Colon (tissue), 2 donors: Measurements from ENCODE around the gene YBEY.
"Not testable (repeated sequence)": the region's sequence is repeated elsewhere in the genome, so short reads cannot be mapped to it uniquely, and the experiment has no call there.

Source experiments
- FAIRE-seq: peaks from 2 replicates; lab custom pipeline; 2012; peaks lifted over from hg19 to GRCh38; lab: Jason Lieb, UNC
- donor health status: control.
- donor health status: control.

Gene YBEY, protein sequence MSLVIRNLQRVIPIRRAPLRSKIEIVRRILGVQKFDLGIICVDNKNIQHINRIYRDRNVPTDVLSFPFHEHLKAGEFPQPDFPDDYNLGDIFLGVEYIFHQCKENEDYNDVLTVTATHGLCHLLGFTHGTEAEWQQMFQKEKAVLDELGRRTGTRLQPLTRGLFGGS

DNA sequence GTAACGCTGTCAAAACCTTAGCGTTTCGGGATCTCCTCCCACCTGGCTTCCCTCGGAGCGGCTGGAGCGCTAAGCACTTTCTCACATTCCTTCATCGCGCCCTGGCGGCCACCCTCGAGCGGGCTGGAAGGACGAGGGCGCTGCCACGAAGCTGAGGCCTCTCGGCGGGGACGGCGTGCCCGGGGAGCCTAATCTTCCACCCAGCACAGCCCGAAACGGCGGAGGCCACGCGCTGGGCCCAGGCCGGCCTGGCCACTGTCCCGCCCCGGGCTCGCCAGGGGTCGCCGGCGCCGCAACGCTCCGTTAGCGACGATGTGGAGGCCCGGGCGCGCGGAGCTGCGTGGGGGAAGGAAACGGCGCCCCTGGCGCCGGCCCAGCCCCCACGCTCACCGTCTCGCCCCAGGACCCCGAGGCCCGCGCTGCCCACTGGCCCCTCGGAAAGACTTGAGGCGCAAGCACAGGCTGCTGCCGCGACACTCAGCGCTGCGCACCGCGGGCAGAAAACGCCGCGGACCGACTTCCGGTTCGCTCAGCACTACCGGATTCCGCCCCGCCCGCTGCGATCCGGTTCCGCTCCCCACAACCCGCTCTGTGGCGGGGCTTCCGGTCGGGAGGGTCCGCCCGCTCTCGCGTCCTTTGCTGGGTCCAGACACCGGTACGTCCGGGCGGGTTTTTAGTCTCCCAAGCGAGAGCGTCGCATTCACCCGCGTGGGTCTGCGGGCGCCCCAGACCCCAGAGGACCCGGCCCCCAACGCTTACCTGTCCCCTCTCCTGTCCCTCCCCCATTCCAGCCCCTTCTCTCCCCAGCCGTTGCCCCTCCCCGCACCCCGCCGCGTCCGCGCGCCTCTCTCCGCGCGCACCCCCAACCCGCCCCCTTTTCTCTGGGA lies at the start of gene YBEY:
YBEY (plus strand) TSS at position 582 of the 887 bp plus-strand sequence. CDS start 572 bp downstream, outside the sequence.
- no peak for FAIRE-seq

DNA sequence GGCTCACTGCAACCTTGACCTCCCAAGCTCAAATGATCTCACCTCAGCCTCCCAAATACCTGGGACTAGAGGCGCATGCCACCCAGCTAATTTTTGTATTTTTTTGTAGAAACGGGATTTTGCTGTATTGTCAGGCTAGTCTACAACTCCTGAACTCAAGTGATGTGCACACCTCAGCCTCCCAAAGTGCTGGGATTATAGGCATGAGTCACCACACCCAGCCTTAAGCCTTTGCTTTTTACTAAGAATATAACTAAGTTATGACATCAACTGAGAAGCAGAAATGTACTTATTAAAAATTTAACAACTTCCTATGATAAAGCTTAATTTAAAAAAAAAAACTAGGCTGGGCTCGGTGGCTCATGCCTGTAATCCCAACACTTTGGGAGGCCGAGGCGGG lies 48.7 kb upstream of the YBEY start:
- FAIRE-seq: no peak

DNA sequence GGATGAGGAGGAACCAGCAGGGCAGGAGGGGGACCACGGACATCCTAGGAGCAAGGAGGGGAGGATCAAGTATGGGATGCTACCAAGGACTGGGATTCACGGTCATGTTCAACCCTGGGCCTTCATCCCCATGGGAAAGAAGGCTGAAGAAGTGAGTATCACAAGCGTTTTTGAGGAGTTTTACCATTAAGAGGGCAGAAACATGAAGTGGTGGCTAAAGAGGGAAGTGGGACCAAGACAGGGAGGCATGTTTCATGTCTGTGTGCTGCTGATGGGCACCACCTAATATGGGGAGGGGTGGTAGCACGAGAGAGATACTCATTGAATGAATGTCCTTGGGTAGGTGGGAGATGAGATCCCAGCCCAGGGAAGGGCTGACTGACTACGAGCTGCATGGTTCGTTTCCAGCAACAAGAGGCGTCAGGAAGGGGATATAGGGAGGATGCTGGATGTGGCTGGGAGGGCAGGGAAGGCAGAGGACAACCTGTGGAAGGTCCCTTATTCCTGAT lies 46.3 kb upstream of the YBEY start:
- no peak for FAIRE-seq

DNA sequence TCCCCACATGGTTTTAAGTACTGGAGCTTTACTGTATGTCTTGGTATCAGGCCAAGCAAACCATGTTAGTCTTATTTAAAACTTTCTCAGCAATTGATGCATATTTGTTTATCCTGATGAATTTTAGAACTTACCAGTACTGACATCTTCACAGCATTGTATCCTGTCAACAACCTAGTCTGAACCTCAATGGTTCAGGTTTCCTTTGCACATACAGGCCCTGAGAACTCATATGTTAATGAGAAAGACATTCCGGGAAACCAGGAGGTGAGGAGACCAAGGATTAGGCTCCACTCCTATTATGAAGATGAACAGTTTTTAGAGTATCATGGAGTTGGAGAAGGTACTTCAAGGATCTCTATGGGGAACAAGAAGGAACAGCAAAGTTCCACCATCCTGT lies 44.6 kb upstream of the YBEY start:
- not testable (repeated sequence) for FAIRE-seq

DNA sequence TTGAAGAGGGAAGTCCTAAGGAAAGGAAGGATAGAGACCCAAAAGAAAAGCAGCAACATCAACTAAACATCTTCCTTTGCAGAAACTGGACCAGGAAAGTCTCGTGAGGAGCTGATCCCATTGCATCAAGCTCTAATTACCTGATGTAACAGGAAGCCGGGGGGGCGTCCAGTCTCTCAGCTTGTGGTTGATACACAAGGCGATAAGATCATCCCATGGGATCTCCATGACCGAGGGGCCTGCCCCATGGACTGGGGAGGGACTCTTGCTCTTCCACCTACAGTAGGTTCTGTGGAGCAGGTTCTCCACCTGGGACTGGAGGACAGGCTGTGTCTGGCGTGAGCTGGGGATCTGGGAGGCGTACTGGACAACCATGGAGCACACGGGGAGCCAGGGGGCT lies 42.8 kb upstream of the YBEY start:
- FAIRE-seq: no peak

DNA sequence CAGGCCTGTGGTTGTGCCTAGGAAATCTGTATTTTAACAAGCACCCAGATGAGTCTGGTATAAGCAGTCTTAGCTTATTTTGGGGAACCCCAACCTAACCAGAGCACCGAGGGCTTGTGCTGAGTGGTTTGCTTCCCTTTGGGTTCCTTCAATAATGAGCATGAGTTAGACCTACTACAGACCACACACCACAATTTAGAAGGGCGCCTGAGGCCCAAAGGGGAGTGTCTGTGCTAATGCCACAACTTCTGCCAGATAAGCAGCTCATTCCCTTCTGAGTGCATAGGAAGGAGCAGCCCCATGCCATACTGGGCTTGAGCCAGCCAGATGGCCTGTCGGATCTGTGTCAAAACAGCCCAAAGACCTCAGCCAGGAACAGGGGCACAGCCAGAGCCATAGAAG lies 42.2 kb upstream of the YBEY start:
- FAIRE-seq: no peak

DNA sequence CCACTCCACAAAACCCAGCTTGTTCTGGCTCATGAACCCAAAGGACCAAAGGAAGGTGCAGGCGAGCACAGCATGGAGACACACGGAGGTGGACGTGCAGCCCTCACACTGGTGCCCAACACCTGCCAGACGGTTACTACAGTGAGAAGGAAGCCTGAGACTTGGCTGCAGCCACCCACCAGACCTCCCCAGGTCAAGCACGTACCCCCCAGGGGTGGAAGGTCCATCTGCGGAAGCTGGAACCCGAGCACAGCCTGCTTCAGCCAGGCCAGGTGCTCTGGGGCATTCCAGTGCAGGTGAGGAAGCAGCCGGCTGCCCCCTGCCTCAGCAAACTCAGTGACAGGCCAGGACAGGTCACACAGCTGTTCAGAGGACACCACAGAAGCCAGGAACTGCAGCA lies 41.5 kb upstream of the YBEY start:
- no peak for FAIRE-seq

DNA sequence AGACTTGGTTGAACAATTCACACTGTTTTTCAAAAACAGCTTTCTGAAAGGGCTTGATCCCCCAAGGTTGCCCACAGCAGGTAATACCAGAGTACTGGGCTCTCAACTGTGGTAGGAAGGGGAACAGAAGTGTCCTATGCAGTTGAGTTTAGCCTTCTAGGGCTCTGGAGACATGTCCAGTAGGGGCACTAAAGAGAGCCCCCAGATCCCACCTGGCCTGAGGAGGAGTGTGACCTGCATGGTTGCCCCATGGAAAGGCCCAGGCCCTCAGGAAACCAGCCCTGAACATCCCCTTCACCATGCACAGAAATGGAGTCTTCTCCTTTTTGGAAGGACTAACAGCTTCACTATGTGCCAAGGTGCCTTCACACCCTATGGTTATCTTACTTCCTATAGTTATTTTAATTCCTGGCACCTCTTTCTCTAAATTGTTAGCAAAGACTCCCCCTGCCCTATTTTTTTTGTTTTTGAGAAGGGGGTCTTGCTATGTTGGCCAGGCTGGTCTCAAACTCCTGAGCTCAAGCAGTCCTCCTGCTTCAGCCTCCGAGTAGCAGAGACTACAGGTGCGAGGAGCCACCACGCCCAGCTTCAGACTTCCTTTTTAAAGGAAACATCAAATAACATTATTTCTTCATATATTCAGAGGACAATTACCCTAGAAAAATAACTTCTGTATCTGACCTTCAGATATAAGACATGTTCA lies 40.8 kb upstream of the YBEY start:
- FAIRE-seq: no peak

DNA sequence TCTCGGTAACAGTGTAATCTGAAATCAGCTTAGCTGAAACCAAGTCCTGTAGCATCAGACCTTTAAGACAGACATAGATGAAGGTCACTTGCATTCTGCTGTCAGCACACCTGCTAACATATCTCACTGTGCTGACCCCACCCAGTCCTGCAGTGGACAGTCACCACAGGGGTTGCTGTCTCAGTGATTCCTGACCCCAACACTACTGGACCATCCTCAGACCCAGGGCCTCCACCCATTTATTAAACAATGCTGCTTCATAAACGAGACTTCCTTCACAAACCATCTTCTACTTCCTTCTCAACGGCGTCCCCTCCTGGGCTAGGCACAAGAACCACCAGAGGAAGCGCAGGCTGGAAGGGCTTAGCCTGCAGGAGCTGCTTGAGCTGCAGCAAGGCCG lies 39.8 kb upstream of the YBEY start:
- no peak for FAIRE-seq

DNA sequence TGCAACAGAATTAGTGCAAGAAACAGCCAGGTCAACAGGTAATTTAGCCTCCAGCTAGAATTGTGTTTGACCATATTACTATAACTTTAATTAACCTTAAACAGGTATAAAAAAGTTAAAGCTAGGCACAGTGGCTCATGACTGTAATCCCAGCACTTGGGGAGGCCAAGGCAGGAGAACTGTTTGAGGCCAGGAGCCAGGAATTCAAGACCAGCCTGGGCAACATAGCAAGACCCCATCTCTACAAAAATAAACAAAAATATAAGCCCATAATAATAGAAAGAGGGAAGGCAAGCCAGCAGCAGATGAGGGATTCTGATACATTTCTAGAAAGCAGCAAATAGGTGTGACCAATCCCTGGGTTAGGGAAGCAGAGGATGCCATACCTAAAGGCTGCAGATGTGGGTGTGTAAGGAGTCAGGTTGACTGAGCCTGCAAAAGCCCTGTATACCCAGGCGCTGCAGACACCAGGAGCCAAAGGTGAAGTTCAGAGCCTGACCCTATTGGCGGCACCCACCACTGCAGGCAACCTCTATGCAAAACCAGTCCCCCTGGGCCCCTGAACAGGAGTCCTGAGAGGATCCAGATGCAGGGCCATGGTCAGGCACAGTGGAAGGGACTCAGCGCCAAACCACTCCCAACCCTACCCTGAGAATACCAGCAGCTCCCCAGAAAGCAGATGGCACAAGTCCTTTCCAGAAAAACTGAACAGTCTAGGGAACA lies 38.3 kb upstream of the YBEY start:
- no peak for FAIRE-seq

DNA sequence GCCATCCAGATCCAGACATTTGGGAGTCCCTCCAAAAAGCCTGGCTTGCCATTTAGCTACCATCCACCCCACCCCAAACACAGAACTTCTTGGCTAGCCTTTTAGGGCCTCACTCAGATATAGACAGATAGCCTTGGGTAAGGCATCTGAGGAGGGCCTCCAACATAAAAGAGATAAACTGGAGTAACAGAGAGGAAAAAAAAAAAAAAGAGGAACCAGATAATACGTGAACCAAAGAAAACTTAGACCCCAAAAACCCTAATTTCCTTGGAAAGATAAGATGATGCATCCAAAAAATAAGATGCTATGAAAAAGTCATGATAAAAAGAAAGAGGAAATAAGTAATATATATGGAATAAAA lies 37.7 kb upstream of the YBEY start:
- FAIRE-seq: no peak

DNA sequence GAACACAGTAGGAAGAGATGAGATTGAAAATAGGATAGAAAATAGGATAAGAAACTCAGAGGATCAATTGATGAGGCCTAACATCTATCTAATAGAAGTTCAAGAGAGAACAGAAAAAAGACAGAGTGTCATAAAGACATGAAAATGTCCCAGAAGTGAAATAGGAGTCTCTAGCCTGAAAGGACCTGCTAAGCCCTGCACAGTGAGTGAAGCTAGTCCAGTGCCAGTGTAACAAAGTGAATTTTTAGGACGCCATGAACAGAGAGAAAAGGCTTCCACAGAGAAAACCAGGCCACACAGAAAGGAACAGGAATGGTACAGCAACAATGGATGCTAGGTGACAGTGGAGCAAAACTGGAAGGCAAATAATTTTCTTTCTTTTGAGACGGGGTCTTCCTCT lies 37.3 kb upstream of the YBEY start:
- FAIRE-seq: no peak

DNA sequence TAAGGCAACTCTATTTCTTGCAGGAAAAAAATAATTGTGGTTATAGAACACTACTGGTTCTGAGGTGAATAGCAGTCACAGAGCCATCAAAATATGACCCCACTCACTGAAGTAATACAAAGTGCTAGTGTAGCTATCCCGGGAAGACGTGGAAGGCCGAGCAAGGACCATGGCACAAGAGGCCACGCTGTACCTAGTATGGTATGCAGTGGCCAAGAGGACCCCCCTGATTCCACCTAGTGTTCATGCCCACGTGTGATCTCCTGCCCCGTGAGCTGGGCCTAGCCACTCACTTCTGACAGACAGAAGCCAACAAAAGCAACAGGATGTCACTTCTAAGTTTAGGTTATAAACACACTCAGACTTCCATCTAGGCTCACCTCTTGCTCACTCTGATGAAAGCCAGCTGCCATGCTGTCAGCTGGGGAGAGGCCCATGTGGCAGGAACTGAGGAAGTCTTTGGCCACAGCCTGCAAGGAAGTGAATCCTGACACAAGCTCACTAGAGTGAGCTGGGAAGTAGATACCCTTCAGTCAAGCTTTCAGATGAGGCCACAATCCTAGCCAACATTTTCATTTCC lies 35.9 kb upstream of the YBEY start:
- FAIRE-seq: no peak

DNA sequence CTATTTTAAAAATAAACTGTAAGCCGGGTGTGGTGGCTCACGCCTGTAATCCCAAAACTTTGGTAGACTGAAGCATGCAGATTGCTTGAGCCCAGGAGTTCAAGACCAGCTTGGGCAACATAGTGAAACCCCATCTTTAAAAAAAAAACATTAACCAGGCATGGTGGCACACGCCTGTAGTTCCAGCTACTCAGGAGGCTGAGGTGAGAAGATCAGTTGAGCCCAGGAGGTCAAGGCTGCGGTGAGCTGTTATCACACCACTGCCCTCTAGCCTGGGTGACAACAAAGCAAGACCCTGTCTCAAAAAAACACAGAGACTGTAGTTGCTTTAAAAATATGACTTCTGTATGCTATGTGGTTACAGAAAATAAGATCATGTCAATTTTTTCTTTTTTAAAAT lies 33.3 kb upstream of the YBEY start:
- no peak for FAIRE-seq

DNA sequence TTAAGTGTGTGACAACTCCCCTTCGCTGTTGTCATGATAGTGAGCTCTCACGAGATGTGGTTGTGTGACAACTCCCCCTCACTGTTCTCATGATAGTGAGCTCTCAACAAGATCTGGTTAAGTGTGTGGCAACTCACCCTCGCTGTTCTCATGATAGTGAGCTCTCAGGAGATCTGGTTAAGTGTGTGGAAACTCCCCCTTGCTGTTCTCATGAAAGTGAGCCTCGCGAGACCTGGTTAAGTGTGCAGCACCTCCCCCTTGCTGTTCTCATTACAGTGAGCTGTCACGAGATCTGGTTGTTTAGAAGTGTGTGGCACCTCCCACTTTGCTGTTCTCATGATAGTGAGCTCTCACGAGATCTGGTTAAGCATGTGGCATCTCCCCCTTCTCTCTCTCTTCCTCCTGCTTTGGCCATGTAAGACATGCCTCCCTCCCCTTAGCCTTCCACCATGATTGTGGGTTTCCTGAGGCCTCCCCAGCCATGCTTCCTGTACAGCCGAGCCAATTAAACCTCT lies 32.5 kb upstream of the YBEY start:
- no peak for FAIRE-seq

DNA sequence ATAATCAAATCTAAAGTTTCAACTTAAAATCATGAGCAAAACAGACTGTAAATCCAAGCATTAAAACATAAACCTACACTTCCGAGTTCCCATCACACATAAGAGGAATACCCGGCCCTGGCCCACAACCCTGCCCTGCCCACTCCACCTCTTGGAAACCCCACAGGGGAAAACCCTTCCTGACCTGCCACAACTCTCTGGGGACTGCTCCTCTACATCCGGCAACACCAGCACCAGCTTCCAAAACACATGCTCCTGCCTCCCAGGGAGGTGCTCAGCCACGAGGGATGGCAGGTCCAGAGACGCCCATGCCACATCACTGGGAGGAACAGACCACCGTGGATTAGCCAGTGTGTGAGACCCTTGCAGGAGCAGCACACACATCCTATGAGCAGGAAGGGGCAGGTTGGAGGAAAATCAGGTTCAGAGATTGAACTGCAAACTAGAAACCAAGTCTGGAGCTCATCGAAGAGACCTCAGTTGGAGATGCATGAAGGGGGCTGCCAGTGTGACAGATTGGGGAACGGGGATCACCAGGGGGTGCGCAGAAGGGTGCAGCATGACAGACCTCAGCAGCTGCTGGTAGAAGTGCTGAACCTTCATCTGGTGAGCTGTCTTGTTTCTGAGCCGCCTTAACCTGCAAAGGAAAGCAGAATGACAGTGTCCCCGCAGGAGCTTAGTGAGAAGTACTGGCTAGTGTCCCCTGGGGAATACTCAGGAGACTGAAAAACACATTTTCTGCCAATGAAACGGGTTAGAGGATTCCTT lies 31.8 kb upstream of the YBEY start:
- FAIRE-seq: no peak

DNA sequence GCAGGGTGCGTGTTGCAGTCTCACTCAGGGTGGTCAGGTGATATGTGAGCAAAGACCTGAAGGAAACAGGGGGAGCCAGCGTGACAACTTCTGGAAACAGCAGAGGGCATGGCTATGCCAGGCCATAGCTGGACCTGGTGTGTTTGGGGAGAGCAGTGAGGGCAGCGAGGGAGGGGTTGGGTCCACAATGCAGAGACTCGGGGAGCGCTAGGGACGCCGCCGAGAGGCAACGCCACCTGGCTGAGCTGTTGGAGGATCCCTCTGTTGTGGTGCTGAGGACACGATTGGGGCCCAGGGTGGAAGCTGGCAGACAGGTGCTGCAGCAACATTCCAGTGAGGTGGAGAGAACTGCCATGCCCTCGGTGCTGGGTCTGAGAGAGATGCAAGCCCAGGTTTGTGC lies 31.0 kb upstream of the YBEY start:
- FAIRE-seq: no peak

DNA sequence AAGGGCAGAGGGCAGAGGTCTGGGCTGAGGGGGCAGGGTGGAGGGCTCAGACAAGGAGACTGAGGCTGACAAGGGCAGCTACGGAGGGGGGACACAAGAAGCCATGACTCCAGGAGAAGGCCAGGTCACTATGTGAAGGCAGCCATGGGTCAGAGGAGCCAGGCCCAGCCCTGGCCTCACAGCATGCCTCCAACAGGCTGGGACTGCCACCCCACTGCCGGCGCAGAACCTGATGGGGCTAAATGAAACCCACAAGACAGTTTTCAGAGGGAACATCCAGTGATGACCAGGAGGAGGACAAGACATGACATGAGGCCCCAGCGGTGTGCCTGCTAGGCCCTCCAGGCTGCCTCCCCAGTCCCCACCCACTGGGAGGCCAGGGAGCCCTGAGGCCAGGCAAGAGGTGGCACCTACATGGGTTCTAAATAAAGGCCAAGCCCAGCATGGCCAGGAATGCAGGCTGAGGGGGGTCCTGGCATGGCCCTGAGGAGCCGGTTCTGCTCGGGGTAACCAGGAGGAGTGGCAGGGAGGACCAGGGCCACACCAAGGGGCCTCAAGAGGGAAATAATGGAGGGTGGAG lies 30.3 kb upstream of the YBEY start:
- FAIRE-seq: no peak

DNA sequence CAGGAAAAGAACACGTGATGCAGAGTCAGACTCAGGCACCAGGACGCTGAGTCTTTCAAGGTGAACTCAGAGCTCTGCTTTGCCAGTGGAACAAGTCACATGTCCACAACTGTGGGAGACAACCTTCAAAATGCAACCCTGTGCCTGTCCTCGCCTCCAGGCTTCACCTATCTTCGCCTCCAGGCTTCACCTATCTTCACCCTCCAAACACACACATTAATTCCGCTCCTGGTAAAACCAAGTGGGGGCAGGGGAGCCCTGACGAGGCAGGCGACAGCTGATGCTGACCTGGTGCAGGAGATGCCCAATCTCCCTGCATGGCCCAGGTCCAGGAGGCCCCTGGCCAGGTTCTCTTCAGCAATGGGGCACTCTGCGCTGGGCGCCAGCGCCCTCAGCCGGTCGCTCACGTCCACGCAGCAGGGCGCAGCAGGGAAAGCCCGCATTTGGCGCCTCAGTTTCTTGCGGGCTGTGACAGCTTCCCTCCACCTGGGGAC lies 29.6 kb upstream of the YBEY start:
- FAIRE-seq: no peak

DNA sequence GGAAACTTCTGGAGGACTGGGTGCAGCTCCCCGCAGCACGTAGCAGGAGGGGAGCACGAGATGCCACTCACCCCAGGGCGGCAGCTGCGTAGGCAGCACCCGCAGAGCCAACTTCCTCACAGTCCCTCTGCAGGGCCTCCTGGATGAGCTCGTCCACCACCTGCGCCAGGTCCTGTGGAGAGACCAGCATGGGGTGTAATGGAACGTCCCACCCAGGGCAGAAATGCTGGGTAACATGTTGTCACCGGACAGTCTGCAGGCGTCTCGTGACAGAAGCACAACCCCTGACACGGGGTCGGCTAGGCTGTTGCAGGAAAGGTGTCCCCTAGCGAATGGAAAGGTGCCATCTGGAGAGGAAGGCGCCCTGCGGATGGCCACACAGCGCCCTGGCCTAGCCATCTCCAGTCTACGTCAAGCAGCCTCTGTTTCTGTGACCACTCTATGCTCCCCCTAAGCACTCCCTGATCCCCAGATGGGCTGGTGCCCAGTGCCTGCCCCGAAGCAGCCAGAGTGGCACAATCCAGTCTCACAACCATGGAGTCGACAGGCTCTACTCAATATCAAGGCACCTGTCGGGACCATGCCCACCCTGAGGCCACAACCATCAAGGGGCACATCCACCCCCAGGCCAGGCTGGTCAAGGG lies 22.0 kb upstream of the YBEY start:
- no peak for FAIRE-seq
